ENCODE data around the gene GMDS. TPM values are rescaled to one million over a fixed set of nuclear protein-coding genes. Genes with fewer than 3 reads are reported as not detected.

GMDS gene
- polyA plus RNA-seq, 1 of the 3 experiments (the other 2 are of a cell fraction): 12.3 TPM

DNA sequence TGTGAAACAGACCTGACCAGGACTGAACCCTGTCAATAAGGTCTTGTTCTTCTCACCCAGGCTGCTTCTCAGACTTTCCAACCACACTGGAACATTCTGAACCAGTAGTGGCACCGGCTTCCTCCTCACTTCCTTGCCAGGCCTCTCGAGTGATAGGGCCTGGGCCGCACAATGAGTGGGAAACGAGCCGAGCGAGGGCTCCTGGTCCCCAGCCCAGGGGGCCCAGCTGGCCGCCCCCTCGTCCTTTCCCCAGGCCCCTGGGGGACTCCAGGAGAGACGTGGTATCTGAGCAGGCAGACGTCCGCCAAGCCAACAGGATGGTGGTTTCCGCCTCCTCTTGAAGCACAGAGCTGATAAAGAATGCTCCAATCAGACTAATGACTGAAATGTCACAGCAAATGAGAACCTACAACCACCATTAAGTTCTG lies 117.9 kb downstream of the GMDS start:
- no peak overlapping the region for H3K9ac ChIP-seq
- no peaks in the 10 kb centered on the region for H3K79me2 ChIP-seq (ENCODE audit: insufficient read depth)
- TF ChIP-seq YY1 (IDR thresholded peaks at IDR 0.05; ENCODE audit: low read depth) (no peak), TCF12 (IDR thresholded peaks at IDR 0.05) (no peak)
- TF ChIP-seq, protein P1, sequence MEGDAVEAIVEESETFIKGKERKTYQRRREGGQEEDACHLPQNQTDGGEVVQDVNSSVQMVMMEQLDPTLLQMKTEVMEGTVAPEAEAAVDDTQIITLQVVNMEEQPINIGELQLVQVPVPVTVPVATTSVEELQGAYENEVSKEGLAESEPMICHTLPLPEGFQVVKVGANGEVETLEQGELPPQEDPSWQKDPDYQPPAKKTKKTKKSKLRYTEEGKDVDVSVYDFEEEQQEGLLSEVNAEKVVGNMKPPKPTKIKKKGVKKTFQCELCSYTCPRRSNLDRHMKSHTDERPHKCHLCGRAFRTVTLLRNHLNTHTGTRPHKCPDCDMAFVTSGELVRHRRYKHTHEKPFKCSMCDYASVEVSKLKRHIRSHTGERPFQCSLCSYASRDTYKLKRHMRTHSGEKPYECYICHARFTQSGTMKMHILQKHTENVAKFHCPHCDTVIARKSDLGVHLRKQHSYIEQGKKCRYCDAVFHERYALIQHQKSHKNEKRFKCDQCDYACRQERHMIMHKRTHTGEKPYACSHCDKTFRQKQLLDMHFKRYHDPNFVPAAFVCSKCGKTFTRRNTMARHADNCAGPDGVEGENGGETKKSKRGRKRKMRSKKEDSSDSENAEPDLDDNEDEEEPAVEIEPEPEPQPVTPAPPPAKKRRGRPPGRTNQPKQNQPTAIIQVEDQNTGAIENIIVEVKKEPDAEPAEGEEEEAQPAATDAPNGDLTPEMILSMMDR (IDR thresholded peaks at IDR 0.05): no peak
- H3K4me2 ChIP-seq: no peak overlapping the region
- no peaks in the 10 kb centered on the region for H3K27me3 ChIP-seq (ENCODE audit: insufficient read depth)
- H3K4me3 ChIP-seq (ENCODE audit: low read depth in 2 of 2, low read length in 1 of 2): no peak overlapping the region
- H3K9me3 ChIP-seq: no peaks in the 10 kb centered on the region
- H4K20me1 ChIP-seq (ENCODE audit: insufficient read depth): no peaks in the 10 kb centered on the region
- no peaks in the 10 kb centered on the region for H3F3A ChIP-seq (replicated peaks; ENCODE audit: insufficient read depth)
- no peak overlapping the region for H2AFZ ChIP-seq (ENCODE audit: low read depth)
- H3K27ac ChIP-seq (ENCODE audit: low read depth in 2 of 2, low read length in 1 of 2): no peak overlapping the region
- ChIA-PET CTCF (interaction anchor here (1.7 kb wide), 1 partner anchor 226 kb away, joined by 6 read pairs; no protein-coding TSS in a partner anchor), POLR2A (no interaction called here)
- no peaks in the 10 kb centered on the region for H3K9me2 ChIP-seq
- WGBS (ENCODE audit: low lambda C conversion rate): 94% methylated on average over 12 of the region's 12 CpGs
- no peaks in the 10 kb centered on the region for H3K36me3 ChIP-seq (replicated peaks in 1 of 2; ENCODE audit: control insufficient read depth in 1 of 2, insufficient read depth in 2 of 2, low read length in 1 of 2)
- H3K4me1 ChIP-seq (ENCODE audit: control insufficient read depth in 1 of 2, insufficient read depth in 2 of 2, low read depth in 1 of 2, low read length in 1 of 2): peaks cover 2 to 4% of the 10 kb centered on the region in 2 experiments; a peak in 3 of 4 replicates
- no peak for DNase-seq

DNA sequence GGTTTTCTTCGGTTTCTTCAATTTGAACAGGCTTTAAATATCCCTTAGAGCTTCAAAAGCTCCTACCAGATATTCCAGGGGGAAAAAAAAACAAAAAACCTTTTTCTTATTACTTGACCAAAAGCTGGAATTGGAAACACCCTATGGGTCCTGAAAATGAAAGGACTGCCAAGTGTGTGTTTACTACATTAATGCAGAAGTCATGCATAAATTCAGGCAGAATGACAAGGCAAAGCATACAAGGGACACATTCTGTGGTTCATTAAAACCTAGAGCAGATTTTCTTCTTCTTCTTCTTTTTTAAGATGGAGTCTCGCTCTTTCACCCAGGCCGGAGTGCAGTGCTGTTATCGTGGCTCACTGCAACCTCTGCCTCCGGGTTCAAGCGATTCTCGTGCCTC lies 119.1 kb downstream of the GMDS start:
- H2AFZ ChIP-seq (ENCODE audit: low read depth): no peak overlapping the region
- H3K36me3 ChIP-seq (replicated peaks in 1 of 2; ENCODE audit: control insufficient read depth in 1 of 2, insufficient read depth in 2 of 2, low read length in 1 of 2): no peaks in the 10 kb centered on the region
- H3F3A ChIP-seq (replicated peaks; ENCODE audit: insufficient read depth): no peaks in the 10 kb centered on the region
- H3K27ac ChIP-seq (ENCODE audit: low read depth in 2 of 2, low read length in 1 of 2): no peak overlapping the region
- H3K9me2 ChIP-seq: no peaks in the 10 kb centered on the region
- H3K4me2 ChIP-seq: no peak overlapping the region
- TF ChIP-seq RAD21 (IDR thresholded peaks at IDR 0.05; ENCODE audit: low read length) (no peak), MEF2A (IDR thresholded peaks at IDR 0.05; ENCODE audit: borderline replicate concordance, low read depth) (no peak), GATA2 (CRISPR knock-in tag; IDR thresholded peaks at IDR 0.05) (no peak), RFX5 (IDR thresholded peaks at IDR 0.05; ENCODE audit: low read length) (no peak), EP300 (IDR thresholded peaks at IDR 0.05; ENCODE audit: borderline replicate concordance in 1 of 2, low read depth in 1 of 2, low read length in 1 of 2) (no peak), TEAD4 (IDR thresholded peaks at IDR 0.05; ENCODE audit: borderline replicate concordance, insufficient read depth) (no peak), MXI1 (IDR thresholded peaks at IDR 0.05; ENCODE audit: low read depth, low read length) (no peak), FOXM1 (IDR thresholded peaks at IDR 0.05; ENCODE audit: low read depth) (no peak), EZH2phosphoT487 (IDR thresholded peaks at IDR 0.05; ENCODE audit: borderline replicate concordance, low read depth) (no peak), CHD2 (IDR thresholded peaks at IDR 0.05; ENCODE audit: low read length, partially characterized antibody) (no peak), TCF12 (IDR thresholded peaks at IDR 0.05) (no peak), SMC3 (IDR thresholded peaks at IDR 0.05; ENCODE audit: low read depth, low read length) (no peak), RXRA (IDR thresholded peaks at IDR 0.05; ENCODE audit: borderline replicate concordance, low read depth) (no peak), ELF1 (IDR thresholded peaks at IDR 0.05) (no peak), NFIC (IDR thresholded peaks at IDR 0.05; ENCODE audit: borderline replicate concordance) (no peak)
- TF ChIP-seq, protein P1 (IDR thresholded peaks at IDR 0.05): no peak
- TF ChIP-seq, protein P2, sequence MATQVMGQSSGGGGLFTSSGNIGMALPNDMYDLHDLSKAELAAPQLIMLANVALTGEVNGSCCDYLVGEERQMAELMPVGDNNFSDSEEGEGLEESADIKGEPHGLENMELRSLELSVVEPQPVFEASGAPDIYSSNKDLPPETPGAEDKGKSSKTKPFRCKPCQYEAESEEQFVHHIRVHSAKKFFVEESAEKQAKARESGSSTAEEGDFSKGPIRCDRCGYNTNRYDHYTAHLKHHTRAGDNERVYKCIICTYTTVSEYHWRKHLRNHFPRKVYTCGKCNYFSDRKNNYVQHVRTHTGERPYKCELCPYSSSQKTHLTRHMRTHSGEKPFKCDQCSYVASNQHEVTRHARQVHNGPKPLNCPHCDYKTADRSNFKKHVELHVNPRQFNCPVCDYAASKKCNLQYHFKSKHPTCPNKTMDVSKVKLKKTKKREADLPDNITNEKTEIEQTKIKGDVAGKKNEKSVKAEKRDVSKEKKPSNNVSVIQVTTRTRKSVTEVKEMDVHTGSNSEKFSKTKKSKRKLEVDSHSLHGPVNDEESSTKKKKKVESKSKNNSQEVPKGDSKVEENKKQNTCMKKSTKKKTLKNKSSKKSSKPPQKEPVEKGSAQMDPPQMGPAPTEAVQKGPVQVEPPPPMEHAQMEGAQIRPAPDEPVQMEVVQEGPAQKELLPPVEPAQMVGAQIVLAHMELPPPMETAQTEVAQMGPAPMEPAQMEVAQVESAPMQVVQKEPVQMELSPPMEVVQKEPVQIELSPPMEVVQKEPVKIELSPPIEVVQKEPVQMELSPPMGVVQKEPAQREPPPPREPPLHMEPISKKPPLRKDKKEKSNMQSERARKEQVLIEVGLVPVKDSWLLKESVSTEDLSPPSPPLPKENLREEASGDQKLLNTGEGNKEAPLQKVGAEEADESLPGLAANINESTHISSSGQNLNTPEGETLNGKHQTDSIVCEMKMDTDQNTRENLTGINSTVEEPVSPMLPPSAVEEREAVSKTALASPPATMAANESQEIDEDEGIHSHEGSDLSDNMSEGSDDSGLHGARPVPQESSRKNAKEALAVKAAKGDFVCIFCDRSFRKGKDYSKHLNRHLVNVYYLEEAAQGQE (IDR thresholded peaks at IDR 0.05; ENCODE audit: low read depth, low read length): no peak
- H3K4me3 ChIP-seq (ENCODE audit: low read depth in 2 of 2, low read length in 1 of 2): no peak overlapping the region
- WGBS (ENCODE audit: low lambda C conversion rate): 97% methylated on average over 7 of the region's 7 CpGs
- H3K9ac ChIP-seq: no peak overlapping the region
- peaks cover 0 to 4% of the 10 kb centered on the region in 2 experiments; a peak in 1 of 4 replicates for H3K4me1 ChIP-seq (ENCODE audit: control insufficient read depth in 1 of 2, insufficient read depth in 2 of 2, low read depth in 1 of 2, low read length in 1 of 2)
- DNase-seq: no peak
- no peaks in the 10 kb centered on the region for H3K9me3 ChIP-seq
- ChIA-PET POLR2A (no interaction called here), CTCF (interaction anchor here (1.0 to 1.8 kb wide), 2 partner anchors 15 to 22 kb away, joined by 3 to 6 read pairs; no protein-coding TSS in a partner anchor)
- H3K79me2 ChIP-seq (ENCODE audit: insufficient read depth): no peaks in the 10 kb centered on the region
- no peaks in the 10 kb centered on the region for H3K27me3 ChIP-seq (ENCODE audit: insufficient read depth)
- no peaks in the 10 kb centered on the region for H4K20me1 ChIP-seq (ENCODE audit: insufficient read depth)

Data from SK-N-SH (cell line).